Gastrocnemius medialis (tissue), 4 donors: Measurements from ENCODE around the gene KIF17. TPM values are rescaled to one million over a fixed set of nuclear protein-coding genes. Genes with fewer than 3 reads are reported as not detected.
A peak's percentile ranks its signal among the peaks of the same experiment; 100 is the strongest.

Source experiments
- ATAC-seq, 2 donors: fragments of 150-250 bp; one replicate each; pipeline ENCODE4 v1.9.1; 2016
- DNase-seq, 2 donors: peaks; one replicate each; pipeline ENCODE4 v3.0.0-alpha.2; 2019
- H3K27ac ChIP-seq, 4 donors: fragments of 200-600 bp; sonication (generic); 1 replicate in 1 of 4; 2 replicates in 3 of 4; pipeline ENCODE4 v1.5.1; 2016 to 2018; ENCODE audit warnings: mild to moderate bottlenecking in 2 of 4, moderate library complexity in 1 of 4
- H3K27me3 ChIP-seq, 3 donors: fragments of 200-600 bp; sonication (generic) in 2 of 3; 1 replicate in 1 of 3; 2 replicates in 2 of 3; pipeline versions ENCODE4 v1.5.1 to v1.6.0; 2016 to 2019; ENCODE audit warnings: mild to moderate bottlenecking in 1 of 3, moderate library complexity in 1 of 3
- H3K36me3 ChIP-seq, 2 donors: fragments of 200-600 bp; sonication (generic) in 1 of 2; one replicate each; pipeline ENCODE4 v1.5.1; 2017 to 2018
- H3K4me1 ChIP-seq, 2 donors: fragments of 200-600 bp; sonication (generic) in 1 of 2; one replicate each; pipeline ENCODE4 v1.5.1; 2016 to 2017; ENCODE audit warnings: mild to moderate bottlenecking in 2 of 2
- H3K4me3 ChIP-seq, 4 donors: fragments of 200-600 bp; sonication (generic) in 3 of 4; 1 replicate in 1 of 4; 2 replicates in 3 of 4; pipeline ENCODE4 v1.5.1; 2016 to 2019; ENCODE audit warnings: mild to moderate bottlenecking in 2 of 4
- H3K9me3 ChIP-seq, 3 donors: fragments of 200-600 bp; sonication (generic) in 2 of 3; 1 replicate in 1 of 3; 2 replicates in 2 of 3; pipeline ENCODE4 v1.5.1; 2016 to 2019
- CTCF ChIP-seq, 5 experiments: fragments of 450-650 bp in 3 of 5; fragments of 200-600 bp in 2 of 5; sonication (generic) in 2 of 5; IDR thresholded peaks in 4 of 5; conservative IDR thresholded peaks in 1 of 5; 1 replicate in 4 of 5; 2 replicates in 1 of 5; pipeline ENCODE4 v1.5.1; 2016 to 2019; ENCODE audit warnings: antibody characterized with exemption in 5 of 5, mild to moderate bottlenecking in 3 of 5, moderate library complexity in 3 of 5
- POLR2A ChIP-seq, 2 donors: fragments of 450-650 bp; IDR thresholded peaks; one replicate each; pipeline ENCODE4 v1.6.1; 2017; ENCODE audit warnings: antibody characterized with exemption in 2 of 2, mild to moderate bottlenecking in 2 of 2, moderate library complexity in 2 of 2
- in situ Hi-C, 4 donors: fragments of 200-750 bp; cut with MboI; loops; one replicate each; pipeline versions ENCODE4 v1.15.0 to v1.8.0; 2017; ENCODE audit warnings: low sequenced_read_pairs in 4 of 4
- intact Hi-C: fragments of 100-400 bp; cut with DNase I; formaldehyde crosslinking; loops from one replicate; pipeline ENCODE4 v1.15.1; 2023; ENCODE audit warnings: low total_unique reads
- total RNA-seq, 4 donors: library from RNA; depleted of rRNA; stranded (reverse); fragments of >200 nt; gene quantifications; one replicate each; pipeline versions ENCODE4 v1.1.0 to v1.2.3, GENCODE V29; 2016

Gene KIF17
- 1 to 10 TPM; 2.6 to 3.8 (median 3.0) TPM for total RNA-seq

- in situ Hi-C loops (loop anchor here in 1 of 4 donors (25.0 kb wide), 1 partner anchor 645 kb away; no protein-coding TSS in a partner anchor), intact Hi-C loops (no loop called here)
- ATAC-seq: peak; percentile 62 to 69
- no peak within 1 kb of the TSS for H3K27ac ChIP-seq
- TF ChIP-seq POLR2A (IDR thresholded peaks at IDR 0.05) (no peak), CTCF (IDR thresholded peaks at IDR 0.05 in 4 of 5, conservative IDR thresholded peaks at IDR 0.05 in 1 of 5) (no peak)
- peak within 1 kb of the TSS; percentile 40 to 61 (median 46) for H3K4me3 ChIP-seq
- peak; percentile 24 to 52 for DNase-seq
- no peaks in the 10 kb centered on the region for H3K36me3 ChIP-seq
- H3K27me3 ChIP-seq: peaks cover 10 to 23% (median 14%) of the 10 kb centered on the region in 3 donors
- no peaks in the 10 kb centered on the region for H3K4me1 ChIP-seq
- H3K9me3 ChIP-seq: no peaks in the 10 kb centered on the region
Observed at GRCh38 chr1:20717452-20718342, at the start of gene KIF17. TSS of gene KIF17 (minus strand) at chr1:20718007. CDS start at chr1:20717706, 301 bp downstream.

GRCh38 chr1:20767271-20767670 lies 49.5 kb upstream of the KIF17 start:
- no peaks in the 10 kb centered on the region for H3K27me3 ChIP-seq
- peak overlapping the region; percentile 64 to 73 (median 67) for H3K27ac ChIP-seq
- peak; percentile 95 for ATAC-seq
- no peak overlapping the region for H3K4me3 ChIP-seq
- in situ Hi-C loops: loop anchor here in 1 of 4 donors (25.0 kb wide), 1 partner anchor 1605 kb away; no protein-coding TSS in a partner anchor
- no peaks in the 10 kb centered on the region for H3K9me3 ChIP-seq
- DNase-seq: peak; percentile 15 to 25
- H3K36me3 ChIP-seq: peaks cover 7 to 90% of the 10 kb centered on the region in 2 donors
- intact Hi-C loops: no loop called here
- H3K4me1 ChIP-seq: peaks cover 24 to 25% of the 10 kb centered on the region in 2 donors
- TF ChIP-seq POLR2A (IDR thresholded peaks at IDR 0.05): no peak
- no peak for TF ChIP-seq CTCF (IDR thresholded peaks at IDR 0.05 in 4 of 5, conservative IDR thresholded peaks at IDR 0.05 in 1 of 5)

- Histone ChIP-seq H3K9me3 (no peaks in the 10 kb centered on the region), H3K27me3 (no peaks in the 10 kb centered on the region), H3K36me3 (peaks cover 7 to 91% of the 10 kb centered on the region in 2 donors), H3K27ac (no peak overlapping the region), H3K4me3 (no peak overlapping the region), H3K4me1 (peaks cover 15 to 17% of the 10 kb centered on the region in 2 donors)
- DNase-seq (no peak), ATAC-seq (no peak)
- in situ Hi-C loops (loop anchor here in 1 of 4 donors (25.0 kb wide), 1 partner anchor 1601 kb away; no protein-coding TSS in a partner anchor), intact Hi-C loops (no loop called here)
- no peak for TF ChIP-seq CTCF (IDR thresholded peaks at IDR 0.05 in 4 of 5, conservative IDR thresholded peaks at IDR 0.05 in 1 of 5)
- TF ChIP-seq POLR2A (IDR thresholded peaks at IDR 0.05): no peak
Observed at GRCh38 chr1:20763417-20763816, 45.6 kb upstream of the KIF17 start.

GRCh38 chr1:20760322-20760721 lies 42.5 kb upstream of the KIF17 start:
- no peak for TF ChIP-seq CTCF (IDR thresholded peaks at IDR 0.05 in 4 of 5, conservative IDR thresholded peaks at IDR 0.05 in 1 of 5)
- TF ChIP-seq POLR2A (IDR thresholded peaks at IDR 0.05): no peak
- intact Hi-C loops: no loop called here
- in situ Hi-C loops: loop anchor here in 1 of 4 donors (25.0 kb wide), 1 partner anchor 1598 kb away; no protein-coding TSS in a partner anchor

More at GRCh38 chr1:20760322-20760721, 42.5 kb upstream of the KIF17 start:
- no peak for DNase-seq
- no peak overlapping the region for H3K27ac ChIP-seq
- peaks cover 7 to 98% of the 10 kb centered on the region in 2 donors for H3K36me3 ChIP-seq
- H3K27me3 ChIP-seq: no peaks in the 10 kb centered on the region
- no peaks in the 10 kb centered on the region for H3K9me3 ChIP-seq
- no peaks in the 10 kb centered on the region for H3K4me1 ChIP-seq
- no peak overlapping the region for H3K4me3 ChIP-seq
- no peak for ATAC-seq
